HTERT RPE-1 (cell line): Measurements from ENCODE around the gene DHX58.

Source experiments
- in situ Hi-C: fragments of 300-500 bp; cut with MboI; formaldehyde crosslinking; loops from 4 replicates; pipeline ENCODE4 v1.14.3; 2020; ENCODE audit warnings: low sequenced_read_pairs

Gene DHX58

GRCh38 chr17:42087736-42088705, 24.5 kb downstream of the DHX58 start:
- in situ Hi-C loops: no loop called here

- in situ Hi-C loops: no loop called here
These were observed 25.3 kb downstream of the DHX58 start for GRCh38 chr17:42087042-42087701.

- in situ Hi-C loops: no loop called here
These were observed 30.9 kb downstream of the DHX58 start for GRCh38 chr17:42081516-42082129.

GRCh38 chr17:42079541-42079940, 33.0 kb downstream of the DHX58 start:
- in situ Hi-C loops: no loop called here

- in situ Hi-C loops: no loop called here
These were observed 34.0 kb downstream of the DHX58 start for GRCh38 chr17:42078396-42079043.

GRCh38 chr17:42077755-42078154, 34.8 kb downstream of the DHX58 start:
- in situ Hi-C loops: no loop called here

GRCh38 chr17:42076797-42077559, 35.5 kb downstream of the DHX58 start:
- in situ Hi-C loops: no loop called here

- in situ Hi-C loops: no loop called here
These were observed 36.7 kb downstream of the DHX58 start for GRCh38 chr17:42075789-42076188.

- in situ Hi-C loops: no loop called here
These were observed 40.0 kb downstream of the DHX58 start for GRCh38 chr17:42072323-42073187.

GRCh38 chr17:42071810-42072209, 40.7 kb downstream of the DHX58 start:
- in situ Hi-C loops: no loop called here

GRCh38 chr17:42068979-42069378, 43.5 kb downstream of the DHX58 start:
- in situ Hi-C loops: no loop called here

- in situ Hi-C loops: no loop called here
These were observed 45.0 kb downstream of the DHX58 start for GRCh38 chr17:42067371-42068091.

GRCh38 chr17:42065201-42065600, 47.3 kb downstream of the DHX58 start:
- in situ Hi-C loops: no loop called here

- in situ Hi-C loops: no loop called here
These were observed 49.8 kb downstream of the DHX58 start for GRCh38 chr17:42062681-42063080.

GRCh38 chr17:42061646-42062487, 50.6 kb downstream of the DHX58 start:
- in situ Hi-C loops: no loop called here

- in situ Hi-C loops: no loop called here
These were observed 52.3 kb downstream of the DHX58 start for GRCh38 chr17:42060231-42060630.

- in situ Hi-C loops: no loop called here
These were observed 52.7 kb downstream of the DHX58 start for GRCh38 chr17:42059815-42060214.

GRCh38 chr17:42058063-42058462, 54.5 kb downstream of the DHX58 start:
- in situ Hi-C loops: no loop called here
